Neural cell (in vitro differentiated cells): ENCODE measurements around the gene PRKCQ. TPM values are rescaled to one million over a fixed set of nuclear protein-coding genes. Genes with fewer than 3 reads are reported as not detected.

ENCODE experiments used
- H2AFZ ChIP-seq: fragments of 200-600, 300-800 bp; sonication (generic), shearing (Covaris generic); 2 replicates; pipeline ENCODE4 v1.6.0; 2014; ENCODE audit warnings: low read depth, mild to moderate bottlenecking, antibody characterized with exemption, low read length, moderate library complexity
- H3F3A ChIP-seq: fragments of 200-600 bp; shearing (Covaris generic); 2 replicates; pipeline ENCODE4 v1.6.1; 2016; ENCODE audit warnings: mild to moderate bottlenecking, moderate library complexity, mixed read lengths, antibody characterized with exemption, low read length; ENCODE audit not compliant: insufficient read depth, poor library complexity, severe bottlenecking
- H3K27ac ChIP-seq: fragments of 200-600, 300-800 bp; sonication (generic), shearing (Covaris generic); 2 replicates; pipeline ENCODE4 v1.5.1; 2014; ENCODE audit warnings: mild to moderate bottlenecking, low read length, moderate library complexity
- H3K27me3 ChIP-seq: fragments of 300-800, 200-600 bp; sonication (generic), shearing (Covaris generic); 2 replicates; pipeline ENCODE4 v1.6.0; 2014; ENCODE audit warnings: mild to moderate bottlenecking, low read depth, low read length, moderate library complexity; ENCODE audit not compliant: insufficient read depth
- H3K36me3 ChIP-seq: fragments of 300-800, 200-600 bp; sonication (generic), shearing (Covaris generic); 2 replicates; pipeline ENCODE4 v1.5.1; 2014; ENCODE audit warnings: mild to moderate bottlenecking, antibody characterized with exemption, low read length, moderate library complexity; ENCODE audit not compliant: insufficient read depth
- H3K4me2 ChIP-seq: fragments of 300-800, 200-600 bp; sonication (generic), shearing (Covaris generic); 2 replicates; pipeline ENCODE4 v1.6.0; 2014; ENCODE audit warnings: mild to moderate bottlenecking, low read length
- H3K4me3 ChIP-seq: fragments of 300-800, 200-600 bp; sonication (generic), shearing (Covaris generic); 2 replicates; pipeline ENCODE4 v1.5.1; 2014; ENCODE audit warnings: mild to moderate bottlenecking, low read length, moderate library complexity
- H3K79me2 ChIP-seq: fragments of 200-600 bp; shearing (Covaris generic); replicated peaks from 2 replicates; pipeline ENCODE4 v1.6.0; 2014; ENCODE audit warnings: mild to moderate bottlenecking, low read length, moderate library complexity; ENCODE audit not compliant: insufficient read depth
- H3K9ac ChIP-seq: fragments of 300-800, 200-600 bp; sonication (generic), shearing (Covaris generic); 2 replicates; pipeline ENCODE4 v1.6.1; 2016; ENCODE audit warnings: mild to moderate bottlenecking, low read length, mixed read lengths
- H3K9me2 ChIP-seq: fragments of 200-600 bp; shearing (Covaris generic); 2 replicates; pipeline ENCODE4 v1.6.1; 2016; ENCODE audit warnings: mild to moderate bottlenecking, low read length, mixed read lengths; ENCODE audit not compliant: insufficient read depth
- H3K9me3 ChIP-seq: fragments of 200-600, 300-800 bp; sonication (generic), shearing (Covaris generic); 2 replicates; pipeline ENCODE4 v1.6.1; 2016; ENCODE audit warnings: mild to moderate bottlenecking, mixed run types, low read length, moderate library complexity, mixed read lengths
- H4K20me1 ChIP-seq: fragments of 200-600 bp; shearing (Covaris generic); 2 replicates; pipeline ENCODE4 v1.6.1; 2016; ENCODE audit warnings: mild to moderate bottlenecking, mixed run types; ENCODE audit not compliant: insufficient read depth
- CTCF ChIP-seq: fragments of 450-650 bp; IDR thresholded peaks from 2 replicates; pipeline ENCODE4 v1.5.1; 2014; ENCODE audit warnings: antibody characterized with exemption, mild to moderate bottlenecking, moderate library complexity; ENCODE audit not compliant: poor library complexity, severe bottlenecking
- EP300 ChIP-seq: fragments of 450-650 bp; conservative IDR thresholded peaks from 2 replicates; pipeline ENCODE4 v1.6.1; 2014; ENCODE audit warnings: antibody characterized with exemption, mild to moderate bottlenecking, moderate library complexity; ENCODE audit not compliant: poor library complexity, severe bottlenecking
- EZH2 ChIP-seq: fragments of 200-600, 300-800 bp; shearing (Covaris generic), sonication (generic); IDR thresholded peaks from 2 replicates; pipeline ENCODE4 v1.6.1; 2014; ENCODE audit warnings: antibody characterized with exemption, low read length, borderline replicate concordance, mild to moderate bottlenecking; ENCODE audit not compliant: insufficient read depth, poor library complexity, severe bottlenecking
- MXI1 ChIP-seq: fragments of 450-650 bp; conservative IDR thresholded peaks from 2 replicates; pipeline ENCODE4 v1.6.1; 2014; ENCODE audit warnings: antibody characterized with exemption, mild to moderate bottlenecking; ENCODE audit not compliant: poor library complexity, severe bottlenecking
- POLR2AphosphoS5 ChIP-seq: IDR thresholded peaks from 2 replicates; pipeline ENCODE4 v1.6.1; 2012
- RAD21 ChIP-seq: fragments of 450-650 bp; conservative IDR thresholded peaks from 2 replicates; pipeline ENCODE4 v1.6.1; 2014; ENCODE audit warnings: antibody characterized with exemption, mild to moderate bottlenecking, moderate library complexity
- SMC3 ChIP-seq: fragments of 450-650 bp; conservative IDR thresholded peaks from 2 replicates; pipeline ENCODE4 v1.6.1; 2014; ENCODE audit warnings: antibody characterized with exemption, mild to moderate bottlenecking, moderate library complexity; ENCODE audit not compliant: poor library complexity
- TAF1 ChIP-seq: IDR thresholded peaks from 2 replicates; pipeline ENCODE4 v1.6.1; 2012; ENCODE audit warnings: low read depth
- polyA plus RNA-seq: library from polyadenylated mRNA; depleted of rRNA; stranded (reverse); fragments of >200 nt; gene quantifications from 2 replicates; pipeline ENCODE4 v1.2.3, GENCODE V29; 2014
- TF ChIP-seq, protein P1 (sequence below): IDR thresholded peaks from 2 replicates; pipeline ENCODE4 v1.6.1; 2012; ENCODE audit warnings: borderline replicate concordance

The PRKCQ gene
- polyA plus RNA-seq, 1 donor from 2014 or later, result 0.61 TPM

GRCh38 chr10:6423413-6424170 lies 156.5 kb downstream of the PRKCQ start:
- Histone ChIP-seq H3K79me2 (no peaks in the 10 kb centered on the region), H3K27ac (no peak overlapping the region), H3F3A (no peaks in the 10 kb centered on the region), H3K9me3 (no peaks in the 10 kb centered on the region), H3K36me3 (no peaks in the 10 kb centered on the region), H3K9me2 (no peaks in the 10 kb centered on the region), H3K4me2 (no peak overlapping the region), H2AFZ (no peak overlapping the region), H4K20me1 (no peaks in the 10 kb centered on the region), H3K4me3 (no peak overlapping the region), H3K9ac (no peak overlapping the region), H3K27me3 (no peaks in the 10 kb centered on the region)
- TF ChIP-seq TAF1, result no peak
- TF ChIP-seq, protein P1, sequence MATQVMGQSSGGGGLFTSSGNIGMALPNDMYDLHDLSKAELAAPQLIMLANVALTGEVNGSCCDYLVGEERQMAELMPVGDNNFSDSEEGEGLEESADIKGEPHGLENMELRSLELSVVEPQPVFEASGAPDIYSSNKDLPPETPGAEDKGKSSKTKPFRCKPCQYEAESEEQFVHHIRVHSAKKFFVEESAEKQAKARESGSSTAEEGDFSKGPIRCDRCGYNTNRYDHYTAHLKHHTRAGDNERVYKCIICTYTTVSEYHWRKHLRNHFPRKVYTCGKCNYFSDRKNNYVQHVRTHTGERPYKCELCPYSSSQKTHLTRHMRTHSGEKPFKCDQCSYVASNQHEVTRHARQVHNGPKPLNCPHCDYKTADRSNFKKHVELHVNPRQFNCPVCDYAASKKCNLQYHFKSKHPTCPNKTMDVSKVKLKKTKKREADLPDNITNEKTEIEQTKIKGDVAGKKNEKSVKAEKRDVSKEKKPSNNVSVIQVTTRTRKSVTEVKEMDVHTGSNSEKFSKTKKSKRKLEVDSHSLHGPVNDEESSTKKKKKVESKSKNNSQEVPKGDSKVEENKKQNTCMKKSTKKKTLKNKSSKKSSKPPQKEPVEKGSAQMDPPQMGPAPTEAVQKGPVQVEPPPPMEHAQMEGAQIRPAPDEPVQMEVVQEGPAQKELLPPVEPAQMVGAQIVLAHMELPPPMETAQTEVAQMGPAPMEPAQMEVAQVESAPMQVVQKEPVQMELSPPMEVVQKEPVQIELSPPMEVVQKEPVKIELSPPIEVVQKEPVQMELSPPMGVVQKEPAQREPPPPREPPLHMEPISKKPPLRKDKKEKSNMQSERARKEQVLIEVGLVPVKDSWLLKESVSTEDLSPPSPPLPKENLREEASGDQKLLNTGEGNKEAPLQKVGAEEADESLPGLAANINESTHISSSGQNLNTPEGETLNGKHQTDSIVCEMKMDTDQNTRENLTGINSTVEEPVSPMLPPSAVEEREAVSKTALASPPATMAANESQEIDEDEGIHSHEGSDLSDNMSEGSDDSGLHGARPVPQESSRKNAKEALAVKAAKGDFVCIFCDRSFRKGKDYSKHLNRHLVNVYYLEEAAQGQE, result no peak
- no peak for TF ChIP-seq EP300
- no peak for TF ChIP-seq RAD21
- no peak for TF ChIP-seq CTCF
- no peak for TF ChIP-seq POLR2AphosphoS5

- Histone ChIP-seq H3K9ac (no peak overlapping the region), H3K4me2 (no peak overlapping the region), H4K20me1 (no peaks in the 10 kb centered on the region), H3K9me2 (no peaks in the 10 kb centered on the region), H2AFZ (no peak overlapping the region), H3K79me2 (no peaks in the 10 kb centered on the region), H3K36me3 (no peaks in the 10 kb centered on the region), H3K27me3 (no peaks in the 10 kb centered on the region), H3K9me3 (no peaks in the 10 kb centered on the region), H3F3A (no peaks in the 10 kb centered on the region), H3K4me3 (no peak overlapping the region), H3K27ac (no peak overlapping the region)
- TF ChIP-seq RAD21 (no peak), EZH2 (no peak), TAF1 (no peak), EP300 (no peak), SMC3 (no peak), POLR2AphosphoS5 (no peak), MXI1 (no peak), CTCF (no peak)
- TF ChIP-seq, protein P1, result no peak
Measured at GRCh38 chr10:6423004-6423403, 157.1 kb downstream of the PRKCQ start.
